HG03064 (cell line): Measurements from ENCODE around the gene SMAD1.
A peak's percentile ranks its signal among the peaks of the same experiment; 100 is the strongest.
"Not testable (repeated sequence)": the region's sequence is repeated elsewhere in the genome, so short reads cannot be mapped to it uniquely, and the experiment has no call there.

Source experiments
- ATAC-seq: cut with Tn5 transposase; IDR thresholded peaks from one replicate; pipeline ENCODE4 v1.9.1; 2021; ENCODE audit warnings: low read depth; ENCODE audit not compliant: unreplicated experiment

SMAD1 gene

DNA sequence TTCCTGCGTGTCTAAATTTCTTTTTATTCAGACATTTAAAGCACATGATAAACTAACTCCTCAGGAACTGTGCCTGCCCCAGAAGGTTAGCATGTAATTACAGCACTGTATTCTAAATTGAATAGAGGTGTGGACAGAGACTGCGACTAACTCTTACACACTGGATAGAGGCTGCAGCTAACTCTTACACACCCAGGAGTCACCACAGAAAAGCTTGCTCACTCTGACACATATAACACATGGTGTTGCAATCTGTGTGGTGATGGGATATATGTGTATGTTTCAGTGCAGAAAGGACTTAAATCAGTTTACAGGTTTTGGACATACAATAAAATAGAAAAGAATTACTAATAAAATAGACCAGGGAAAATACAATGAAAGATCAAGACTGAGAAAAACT is 41.5 kb downstream of the SMAD1 start:
- ATAC-seq: no peak

DNA sequence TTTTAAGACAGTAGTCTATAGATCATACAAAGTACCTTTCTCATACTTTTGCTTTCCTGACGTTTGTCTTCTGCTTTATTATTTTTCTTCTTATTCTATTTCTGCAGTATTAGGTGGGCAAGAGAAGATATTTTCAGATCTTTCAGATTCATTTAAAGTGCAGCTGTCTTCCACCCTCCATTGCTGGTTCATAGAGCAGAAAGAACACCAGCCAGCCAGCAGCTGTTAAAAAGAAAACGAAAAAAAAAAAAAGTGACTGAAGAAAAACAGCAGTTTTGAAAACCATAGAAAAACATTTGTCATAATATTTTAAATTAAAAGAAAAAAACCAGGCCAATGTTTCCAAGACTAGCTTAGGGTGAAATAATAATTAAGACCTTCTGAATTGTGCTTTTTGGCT is 42.9 kb downstream of the SMAD1 start:
- no peak for ATAC-seq

DNA sequence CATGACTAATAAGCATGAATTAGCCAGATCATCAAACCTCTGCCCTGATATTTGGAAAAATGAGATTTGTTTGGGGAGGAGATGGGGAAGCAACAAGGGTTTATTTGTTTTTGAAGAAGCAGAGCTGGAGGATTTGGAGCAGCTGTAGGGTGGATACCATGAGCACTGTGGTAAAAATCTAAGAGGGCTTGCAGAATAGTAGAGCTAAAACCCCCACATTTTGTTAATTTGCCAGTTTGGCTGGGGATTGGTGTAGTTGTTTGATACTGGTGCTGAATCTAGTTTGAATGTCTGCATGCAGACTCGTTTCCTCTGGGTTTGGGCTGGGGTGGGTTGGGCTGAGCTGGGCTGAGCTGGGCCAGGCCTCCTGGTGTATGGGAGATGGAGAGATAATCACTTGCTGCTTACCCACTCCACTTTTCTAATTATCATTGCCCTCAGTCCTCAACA is 43.7 kb downstream of the SMAD1 start:
- ATAC-seq: no peak

DNA sequence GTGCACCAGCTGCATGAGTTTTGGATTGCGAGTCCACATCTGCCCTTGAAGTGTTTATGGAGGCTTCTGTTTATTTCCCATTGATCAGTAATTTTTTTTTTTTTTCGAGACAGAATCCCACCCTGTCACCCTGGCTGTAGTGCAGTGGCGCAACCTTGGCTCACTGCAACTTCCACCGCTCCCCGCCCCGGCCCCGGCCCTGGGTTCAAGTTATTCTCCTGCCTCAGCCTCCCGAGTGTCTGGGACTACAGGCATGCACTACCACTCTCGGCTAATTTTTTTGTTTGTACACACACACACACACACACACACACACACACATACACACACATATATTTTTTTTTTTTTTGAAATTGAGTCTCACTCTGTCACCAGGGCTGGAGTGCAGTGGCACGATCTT is 46.1 kb downstream of the SMAD1 start:
- ATAC-seq: no peak

DNA sequence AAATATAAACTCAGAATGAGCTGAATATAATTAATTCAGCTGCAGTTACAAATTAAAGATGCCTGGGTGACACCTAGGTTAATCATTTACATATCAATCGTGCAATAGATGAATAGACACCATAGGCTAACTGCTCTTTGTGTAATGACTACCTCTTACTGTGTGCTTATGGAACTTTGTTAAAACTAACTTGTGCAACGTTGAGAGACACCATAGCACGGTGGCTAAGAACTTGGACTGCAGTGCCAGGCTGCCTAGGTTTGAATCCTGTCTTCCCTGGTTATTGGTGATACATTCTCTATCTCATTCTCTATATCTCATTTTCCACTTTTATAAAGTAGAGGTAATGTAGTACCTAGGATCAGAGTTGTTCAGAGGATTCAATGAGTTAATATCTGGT is 46.9 kb downstream of the SMAD1 start:
- no peak for ATAC-seq

DNA sequence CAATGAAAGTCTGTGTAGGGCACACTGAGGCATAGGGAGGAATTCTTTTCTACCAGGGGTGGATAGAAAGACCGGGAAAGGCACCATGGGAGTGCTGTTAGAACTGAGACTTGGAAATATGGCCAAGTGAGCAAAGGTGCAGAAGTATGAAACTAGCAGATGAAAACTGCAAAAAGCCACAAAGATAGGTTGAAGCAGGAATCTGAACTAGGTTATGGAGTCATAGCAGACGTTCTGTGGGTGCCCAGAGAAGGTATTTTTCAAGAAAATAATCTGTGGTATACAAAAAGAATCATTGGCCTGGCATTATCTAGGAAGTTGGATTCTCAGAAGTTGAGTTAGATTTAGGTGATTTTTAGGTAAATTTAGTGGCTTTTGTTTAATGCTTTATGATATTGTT is 48.5 kb downstream of the SMAD1 start:
- ATAC-seq: no peak

DNA sequence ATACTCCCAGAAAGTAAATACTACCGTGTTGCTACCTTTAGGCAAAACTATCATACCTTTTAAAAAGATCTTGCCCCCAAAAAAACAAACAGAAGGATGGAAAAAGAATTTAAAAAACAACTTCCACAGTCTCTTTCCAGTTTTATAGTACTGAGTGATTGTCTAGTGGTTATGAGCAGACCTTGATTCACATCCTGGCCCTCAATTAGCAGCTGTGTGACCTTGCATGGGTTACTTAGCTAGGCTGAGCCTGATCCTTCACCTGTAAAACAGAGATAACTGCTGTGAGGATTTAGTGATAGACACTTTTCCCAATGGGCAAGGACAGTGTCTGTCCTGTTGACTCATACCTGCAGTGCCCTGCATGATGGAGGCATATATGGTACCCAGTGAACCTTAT is 49.0 kb downstream of the SMAD1 start:
- no peak for ATAC-seq

DNA sequence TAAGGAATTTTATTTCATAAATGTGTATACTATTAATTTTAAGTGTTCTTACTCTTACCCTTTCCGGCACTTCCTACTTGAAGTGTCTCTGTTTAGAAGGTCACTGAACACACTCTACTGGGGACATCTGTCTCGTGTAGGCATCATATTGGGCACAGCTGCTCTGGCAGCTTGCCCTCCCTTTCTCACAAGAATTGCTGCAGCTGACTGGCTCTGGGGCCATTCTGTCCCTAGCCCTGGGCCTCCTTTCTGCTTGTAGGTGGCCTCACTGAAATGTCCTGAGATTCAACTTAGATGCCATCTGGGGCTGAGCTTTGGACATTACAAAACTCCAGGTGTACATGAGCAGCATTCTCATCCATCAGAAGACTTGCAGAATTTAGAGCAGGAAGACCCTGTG is 49.6 kb downstream of the SMAD1 start:
- ATAC-seq: no peak

DNA sequence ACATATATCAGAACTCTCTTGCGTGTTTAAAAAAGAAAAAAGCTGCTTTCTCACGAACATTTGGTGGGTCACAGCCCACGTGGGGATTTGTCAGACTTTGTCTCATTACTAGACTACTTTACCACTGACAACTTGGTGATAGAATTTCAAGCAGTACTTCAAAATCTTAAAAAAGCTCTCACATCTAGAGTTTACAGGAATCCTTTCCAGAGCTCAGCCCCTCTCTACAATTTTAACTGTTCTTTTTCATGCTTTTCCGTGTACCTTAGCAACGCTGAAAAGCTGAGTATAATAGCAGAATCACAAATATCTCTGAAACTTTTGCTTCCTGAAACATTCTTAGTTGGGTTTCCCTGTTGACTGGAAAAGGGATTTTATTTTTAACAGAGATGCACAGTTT is 50.2 kb downstream of the SMAD1 start:
- ATAC-seq: no peak

DNA sequence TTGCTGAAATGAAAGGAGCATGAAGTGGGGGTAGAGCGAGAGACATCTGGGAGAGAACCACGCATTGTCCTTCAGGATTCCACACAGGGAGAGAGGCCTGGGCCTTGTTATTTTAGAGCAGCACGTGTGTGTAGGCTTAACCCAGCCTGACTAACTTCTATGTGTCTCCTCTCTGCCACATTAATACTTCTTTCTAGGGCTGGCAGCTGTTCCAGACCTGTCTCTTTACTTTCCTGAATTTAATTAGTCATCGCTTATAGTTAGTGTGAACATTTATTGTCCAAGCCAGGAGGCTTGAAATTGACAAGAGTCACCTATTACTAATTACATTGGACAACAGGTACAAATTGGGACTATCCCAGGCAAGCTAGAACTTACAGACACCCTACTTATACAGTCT is 51.3 kb downstream of the SMAD1 start:
- ATAC-seq: no peak

DNA sequence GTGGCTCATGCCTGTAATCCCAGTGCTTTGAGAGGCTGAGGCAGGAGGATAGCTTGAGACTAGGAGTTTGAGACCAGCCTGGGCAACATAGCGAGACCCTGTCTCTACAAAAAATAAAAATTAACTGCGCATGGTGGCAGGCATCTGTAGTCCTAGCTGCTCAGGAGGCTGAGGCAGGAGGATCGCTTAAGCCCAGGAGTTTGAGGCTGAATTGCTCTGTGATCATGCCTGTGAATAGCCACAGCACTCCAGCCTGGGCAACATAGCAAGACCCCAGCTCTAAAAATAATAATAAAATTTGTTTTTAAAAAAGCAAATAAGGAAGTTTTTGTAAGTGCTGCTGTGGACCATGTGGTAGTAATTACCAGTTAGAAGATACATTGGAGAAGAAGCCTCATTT is 51.8 kb downstream of the SMAD1 start:
- ATAC-seq: not testable (repeated sequence)

DNA sequence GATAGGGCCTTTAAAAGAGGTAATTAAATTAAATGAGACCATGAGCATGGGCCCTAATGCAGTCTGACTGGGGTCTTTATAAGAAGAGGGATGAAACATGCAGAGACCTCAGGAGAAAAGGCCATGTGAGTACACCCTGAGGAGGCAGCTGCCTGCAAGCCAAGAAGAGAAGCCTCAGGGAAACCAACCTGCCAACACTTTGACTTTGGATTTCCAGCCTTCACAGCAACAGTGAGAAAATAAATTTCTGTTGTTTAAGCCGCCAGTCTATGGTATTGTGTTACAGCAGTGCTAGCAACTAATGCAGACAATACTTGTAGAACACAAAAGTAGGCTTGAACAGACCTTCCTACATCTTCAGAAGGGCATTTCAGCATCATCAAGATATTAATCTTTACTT is 52.3 kb downstream of the SMAD1 start:
- no peak for ATAC-seq

DNA sequence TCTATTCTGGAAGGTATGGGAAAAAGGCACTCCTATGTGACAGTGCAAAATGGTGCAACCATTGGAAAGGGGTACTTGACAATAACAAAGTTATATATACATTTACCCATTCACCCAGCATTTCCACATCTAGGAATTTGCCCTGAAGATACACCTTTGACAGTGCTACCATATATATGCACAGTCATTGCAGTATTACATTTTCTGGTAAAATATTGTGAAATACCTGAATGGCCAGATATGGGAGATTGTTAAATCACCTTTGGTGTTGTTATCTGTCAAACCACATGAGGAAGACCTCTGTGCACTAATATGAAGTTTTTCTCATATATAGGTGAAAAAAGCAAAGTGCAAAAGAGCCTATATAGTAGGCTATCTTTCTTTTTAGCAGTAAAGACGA is 53.5 kb downstream of the SMAD1 start:
- no peak for ATAC-seq

DNA sequence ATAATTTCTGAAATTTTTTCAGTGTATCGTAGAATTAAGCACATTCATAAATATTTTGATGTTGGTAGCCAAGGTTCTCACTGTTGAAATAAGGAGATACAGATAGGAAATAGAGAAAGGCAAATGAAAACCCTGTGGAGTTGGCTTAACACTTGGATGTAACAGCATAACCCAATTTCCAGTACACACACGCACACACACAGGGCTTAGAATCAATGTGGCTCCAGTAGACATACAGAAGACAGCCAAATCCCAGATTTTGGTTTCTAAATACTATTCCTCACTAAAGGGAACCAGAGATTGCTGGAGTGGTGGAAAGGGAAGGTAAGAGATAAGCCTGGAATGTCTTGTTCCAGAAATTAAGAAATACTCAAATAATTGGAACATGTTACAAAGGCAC is 54.4 kb downstream of the SMAD1 start:
- no peak for ATAC-seq

DNA sequence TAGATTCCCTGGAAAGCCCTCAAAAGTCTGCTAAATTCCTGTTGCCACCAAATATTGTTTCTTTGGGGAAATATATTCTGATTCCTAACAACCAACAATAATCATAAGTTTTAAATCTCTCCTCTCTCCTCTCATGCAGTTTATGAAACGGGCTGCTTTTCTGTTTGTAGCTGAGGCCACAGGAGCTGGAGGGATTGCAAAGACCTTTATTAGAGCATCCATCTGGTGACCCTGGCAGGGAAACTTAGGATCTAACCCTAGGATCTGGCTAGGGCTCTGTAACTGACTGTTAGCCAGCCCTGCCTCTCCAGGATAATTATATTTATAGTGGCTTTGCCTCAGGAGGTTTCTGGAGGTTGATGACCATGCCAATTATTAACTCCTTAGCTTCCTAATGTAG is 56.9 kb downstream of the SMAD1 start:
- ATAC-seq: no peak

DNA sequence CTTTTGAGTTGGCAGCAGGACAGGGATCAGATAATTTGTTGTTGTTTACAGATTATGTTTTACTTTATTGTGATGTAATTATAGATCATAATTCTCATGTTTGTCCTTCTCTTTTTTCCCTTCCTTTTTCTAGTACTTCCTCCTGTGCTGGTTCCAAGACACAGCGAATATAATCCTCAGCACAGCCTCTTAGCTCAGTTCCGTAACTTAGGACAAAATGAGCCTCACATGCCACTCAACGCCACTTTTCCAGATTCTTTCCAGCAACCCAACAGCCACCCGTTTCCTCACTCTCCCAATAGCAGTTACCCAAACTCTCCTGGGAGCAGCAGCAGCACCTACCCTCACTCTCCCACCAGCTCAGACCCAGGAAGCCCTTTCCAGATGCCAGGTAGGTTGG is 58.0 kb downstream of the SMAD1 start:
- ATAC-seq: no peak

DNA sequence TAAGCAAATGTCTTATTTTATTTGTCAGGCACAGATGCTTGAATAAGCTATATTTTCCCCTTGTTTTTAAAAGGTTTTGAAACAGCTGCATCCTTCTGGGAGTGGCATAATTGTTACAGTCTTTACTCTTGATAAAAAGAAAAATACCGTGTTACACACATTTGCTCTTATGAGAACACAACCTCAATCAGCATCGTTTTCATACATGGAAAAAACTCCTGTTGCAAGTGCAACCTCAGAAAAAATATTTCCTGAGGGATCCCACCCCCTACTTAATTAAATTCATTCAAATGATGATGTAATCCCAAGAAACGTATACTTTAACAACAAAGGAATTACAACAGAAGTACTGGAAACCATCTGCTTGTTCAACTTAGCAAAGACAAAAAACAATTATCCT is 58.6 kb downstream of the SMAD1 start:
- ATAC-seq: no peak

DNA sequence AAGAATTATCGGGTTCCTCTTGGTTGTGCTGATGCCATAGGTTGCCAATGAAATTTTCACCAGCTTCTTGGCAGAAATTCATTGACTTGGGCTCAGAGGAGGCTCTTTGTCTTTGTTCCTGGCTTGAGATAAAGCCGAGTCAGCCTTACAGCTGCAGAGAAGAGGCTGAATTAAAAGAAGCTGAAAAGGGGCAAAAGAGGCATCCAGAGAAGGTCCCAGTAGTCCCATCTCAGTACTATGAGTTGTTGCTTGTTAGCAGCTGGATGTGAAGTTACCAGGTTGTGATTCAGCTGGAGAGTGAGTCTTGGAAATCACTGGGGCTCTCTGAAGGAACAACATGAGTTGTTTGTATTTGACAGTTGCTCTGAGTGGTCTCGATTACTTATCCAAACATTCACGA is 59.7 kb downstream of the SMAD1 start:
- ATAC-seq: no peak

DNA sequence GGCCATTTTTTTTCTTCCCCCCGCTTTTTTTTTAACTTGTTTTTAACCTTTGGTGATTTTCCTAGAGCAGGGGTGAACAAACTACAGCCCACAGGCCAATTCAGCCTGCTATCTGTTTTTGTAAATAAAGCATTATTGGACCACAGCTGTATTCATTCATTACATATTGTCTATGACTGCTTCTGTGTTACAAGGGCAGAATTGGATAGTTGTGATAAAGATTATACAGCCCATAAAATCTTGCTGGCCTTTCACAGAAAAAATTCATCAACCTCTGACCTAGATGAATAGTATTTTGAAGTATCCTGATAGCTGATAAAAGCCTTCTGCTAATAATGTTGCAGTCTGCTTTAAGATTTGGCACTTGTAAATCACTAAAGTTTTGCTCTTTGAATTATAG is 63.4 kb downstream of the SMAD1 start:
- no peak for ATAC-seq

DNA sequence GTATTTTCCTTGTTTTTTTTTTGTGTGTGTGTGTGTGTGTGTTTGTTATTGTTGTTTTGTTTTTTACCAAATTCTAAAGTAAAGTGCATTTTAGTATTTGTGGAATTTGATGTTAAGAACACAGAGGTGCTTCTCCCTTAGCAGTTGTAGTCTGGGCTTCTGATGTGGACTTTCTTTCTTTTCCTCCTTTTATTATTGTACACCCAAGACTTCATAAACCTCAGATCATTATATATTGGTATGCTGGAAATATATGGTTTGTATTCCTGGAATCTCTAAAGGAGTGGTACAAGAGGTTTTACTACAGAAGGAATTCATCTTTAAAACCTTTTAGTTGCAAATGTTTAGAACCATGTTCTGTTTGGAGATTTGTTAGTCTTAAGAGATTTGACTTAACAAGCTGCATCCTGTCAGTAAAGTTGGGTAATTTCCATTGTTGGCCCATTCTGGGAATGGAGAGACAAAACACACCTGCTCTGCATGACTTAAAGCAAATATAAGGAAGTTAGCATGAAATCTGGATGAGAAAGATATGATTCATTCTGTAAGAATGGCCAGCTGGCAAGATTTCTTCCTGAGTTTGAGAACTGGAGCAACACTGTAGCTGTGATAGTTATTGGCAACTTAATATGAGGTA is 64.0 kb downstream of the SMAD1 start:
- peak; percentile 46 for ATAC-seq

DNA sequence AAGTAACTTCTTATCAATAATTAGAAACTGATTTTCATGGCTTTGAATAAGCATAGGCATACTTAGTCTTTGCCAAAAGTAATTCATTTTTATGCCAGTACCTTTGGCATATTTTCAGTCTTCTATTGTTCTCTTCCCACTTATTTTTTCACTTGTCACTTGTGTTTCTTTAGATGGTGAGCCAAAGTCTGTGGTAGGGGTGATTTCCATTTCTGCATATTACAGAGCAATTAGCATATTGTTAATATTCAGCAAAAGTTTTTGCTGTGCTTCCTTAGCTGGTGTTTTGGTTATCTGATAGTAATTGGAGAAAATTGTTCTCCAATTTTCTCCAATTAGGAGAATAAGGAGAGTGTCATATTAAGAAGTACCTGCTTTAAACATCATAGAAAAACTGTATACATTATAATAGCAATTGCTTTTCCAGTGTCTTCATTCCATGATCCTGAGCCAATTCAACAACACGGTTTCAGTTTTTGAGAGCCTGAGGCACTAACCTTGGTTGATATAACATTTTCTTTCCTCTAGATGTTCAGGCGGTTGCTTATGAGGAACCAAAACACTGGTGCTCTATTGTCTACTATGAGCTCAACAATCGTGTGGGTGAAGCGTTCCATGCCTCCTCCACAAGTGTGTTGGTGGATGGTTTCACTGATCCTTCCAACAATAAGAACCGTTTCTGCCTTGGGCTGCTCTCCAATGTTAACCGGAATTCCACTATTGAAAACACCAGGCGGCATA is 64.7 kb downstream of the SMAD1 start:
- ATAC-seq: no peak

DNA sequence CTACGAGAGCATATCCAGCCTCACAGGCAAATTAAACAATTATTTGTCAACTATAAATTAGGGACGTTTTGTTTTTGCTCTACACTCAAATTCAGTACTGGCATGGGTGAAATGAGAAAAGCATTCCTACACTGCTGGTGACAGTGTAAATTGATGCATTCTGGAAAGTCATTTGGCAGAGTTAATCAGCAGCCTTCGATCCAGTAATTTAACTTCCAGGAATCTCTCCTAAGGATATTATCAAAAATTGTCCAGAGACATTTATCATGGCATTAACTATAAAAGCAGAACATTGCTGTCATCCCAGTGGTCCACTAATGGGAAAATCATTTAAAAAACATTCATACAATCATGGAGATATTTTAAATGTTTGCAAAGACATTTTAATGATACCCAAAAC is 70.0 kb downstream of the SMAD1 start:
- no peak for ATAC-seq
